Neuronal stem cell (in vitro differentiated cells): ENCODE results near the gene STARD8. TPM values are rescaled to one million over a fixed set of nuclear protein-coding genes. Genes with fewer than 3 reads are reported as not detected.

Experiments used
- DNase-seq: peaks from one replicate; pipeline ENCODE4 v3.0.0-alpha.2; 2013; ENCODE audit warnings: low spot score
- H2AFZ ChIP-seq: one replicate; pipeline ENCODE4 v1.6.1; 2013; ENCODE audit warnings: mild to moderate bottlenecking, low read length, inconsistent platforms
- H2AK5ac ChIP-seq: 2 replicates; pipeline ENCODE4 v1.6.1; 2013; ENCODE audit warnings: low read depth, mild to moderate bottlenecking, inconsistent platforms, low read length, moderate library complexity, mixed read lengths
- H2BK120ac ChIP-seq: 2 replicates; pipeline ENCODE4 v1.6.1; 2013; ENCODE audit warnings: low read depth, mild to moderate bottlenecking, inconsistent platforms, low read length, moderate library complexity, mixed read lengths
- H2BK12ac ChIP-seq: one replicate; pipeline ENCODE4 v1.6.1; 2013; ENCODE audit warnings: low read length, inconsistent platforms
- H2BK15ac ChIP-seq: 2 replicates; pipeline ENCODE4 v1.6.1; 2013; ENCODE audit warnings: mild to moderate bottlenecking, low read length, inconsistent platforms, mixed read lengths
- H2BK5ac ChIP-seq: one replicate; pipeline ENCODE4 v1.6.1; 2013; ENCODE audit warnings: inconsistent platforms, mild to moderate bottlenecking, low read length, moderate library complexity
- H3K14ac ChIP-seq: one replicate; pipeline ENCODE4 v1.6.1; 2013; ENCODE audit warnings: low read length, inconsistent platforms
- H3K18ac ChIP-seq: 2 replicates; pipeline ENCODE4 v1.6.1; 2013; ENCODE audit warnings: low read length, inconsistent platforms
- H3K23ac ChIP-seq: 2 replicates; pipeline ENCODE4 v1.6.1; 2013; ENCODE audit warnings: low read depth, mild to moderate bottlenecking, mixed read lengths, low read length, inconsistent platforms; ENCODE audit not compliant: poor library complexity
- H3K27ac ChIP-seq: replicated peaks from 3 replicates; pipeline ENCODE4 v1.5.1; 2013; ENCODE audit warnings: low read length, inconsistent platforms
- H3K27me3 ChIP-seq, 3 experiments: 2 replicates each; pipeline ENCODE4 v1.6.1; 2013; ENCODE audit warnings: low read length in 3 of 3, mild to moderate bottlenecking in 2 of 3, inconsistent platforms in 1 of 3, low read depth in 1 of 3, mixed read lengths in 1 of 3, moderate library complexity in 1 of 3; ENCODE audit not compliant: control insufficient read depth in 3 of 3, insufficient read depth in 3 of 3
- H3K36me3 ChIP-seq, 2 donors: replicated peaks in 1 of 2; 2 replicates each; pipeline ENCODE4 v1.6.1; 2013; ENCODE audit warnings: low read length in 2 of 2; ENCODE audit not compliant: control insufficient read depth in 2 of 2, insufficient read depth in 2 of 2
- H3K4ac ChIP-seq: 2 replicates; pipeline ENCODE4 v1.6.1; 2013; ENCODE audit warnings: inconsistent platforms, mild to moderate bottlenecking, low read length, moderate library complexity
- H3K4me1 ChIP-seq, 2 donors: 1 replicate in 1 of 2; 2 replicates in 1 of 2; pipeline ENCODE4 v1.6.1; 2013; ENCODE audit warnings: low read length in 2 of 2, low read depth in 1 of 2; ENCODE audit not compliant: control insufficient read depth in 2 of 2, insufficient read depth in 1 of 2
- H3K4me2 ChIP-seq: one replicate; pipeline ENCODE4 v1.6.1; 2013; ENCODE audit warnings: mild to moderate bottlenecking, low read length, inconsistent platforms; ENCODE audit not compliant: insufficient read depth, poor library complexity, severe bottlenecking
- H3K4me3 ChIP-seq, 2 donors: 2 replicates each; pipeline ENCODE4 v1.5.1; 2013; ENCODE audit warnings: low read length in 2 of 2, mild to moderate bottlenecking in 2 of 2, inconsistent platforms in 1 of 2, moderate library complexity in 1 of 2
- H3K79me1 ChIP-seq: one replicate; pipeline ENCODE4 v1.6.1; 2013; ENCODE audit warnings: low read depth, mild to moderate bottlenecking, inconsistent platforms, low read length, moderate library complexity
- H3K9ac ChIP-seq: one replicate; pipeline ENCODE4 v1.6.1; 2013; ENCODE audit warnings: mild to moderate bottlenecking, low read depth, low read length, inconsistent platforms; ENCODE audit not compliant: poor library complexity
- H3K9me3 ChIP-seq, 2 donors: replicated peaks in 1 of 2; 2 replicates each; pipeline versions ENCODE3 to v1.6.1; 2013; ENCODE audit warnings: low read length in 2 of 2, mild to moderate bottlenecking in 2 of 2, inconsistent platforms in 1 of 2, low read depth in 1 of 2, mixed read lengths in 1 of 2, moderate library complexity in 1 of 2; ENCODE audit not compliant: control insufficient read depth in 2 of 2, insufficient read depth in 1 of 2
- H4K8ac ChIP-seq: one replicate; pipeline ENCODE4 v1.6.1; 2013; ENCODE audit warnings: low read depth, mild to moderate bottlenecking, inconsistent platforms, low read length, moderate library complexity
- H4K91ac ChIP-seq: one replicate; pipeline ENCODE4 v1.6.1; 2013; ENCODE audit warnings: low read length, low read depth, mild to moderate bottlenecking, inconsistent platforms; ENCODE audit not compliant: poor library complexity
- WGBS, 2 donors: extraction: QIAGEN DNeasy Blood & Tissue Kit; methylation state at CpG; one replicate each; pipeline ENCODE4 v1.1.7; 2013; ENCODE audit warnings: missing lambda C conversion rate in 2 of 2, mixed read lengths in 1 of 2; ENCODE audit not compliant: insufficient read length in 2 of 2, insufficient replicate concordance in 1 of 2; ENCODE audit errors: extremely low coverage in 2 of 2; 5-methylcytosine and 5-hydroxymethylcytosine counted together
- small RNA-seq: library from polyadenylated mRNA; stranded (forward); fragments of <200 nt; extraction: miRNeasy Mini kit (QIAGEN cat#:217004); gene quantifications from one replicate; pipeline ENCODE3, GENCODE V24; 2013; ENCODE audit not compliant: insufficient read depth

The STARD8 gene

GRCh38 chrX:68763481-68763880 lies 116.0 kb downstream of the STARD8 start:
- H2AK5ac ChIP-seq: no peak overlapping the region
- no peak for DNase-seq
- no peak overlapping the region for H4K8ac ChIP-seq
- no peaks in the 10 kb centered on the region for H3K9me3 ChIP-seq
- H3K18ac ChIP-seq: no peak overlapping the region
- no peak overlapping the region for H2BK5ac ChIP-seq
- H2BK12ac ChIP-seq: no peak overlapping the region
- H3K4ac ChIP-seq: no peak overlapping the region
- no peak overlapping the region for H4K91ac ChIP-seq
- H2AFZ ChIP-seq: no peak overlapping the region
- no peaks in the 10 kb centered on the region for H3K36me3 ChIP-seq
- H3K4me1 ChIP-seq: no peaks in the 10 kb centered on the region
- H2BK15ac ChIP-seq: no peak overlapping the region
- no peak overlapping the region for H3K9ac ChIP-seq
- no CpG with 5 or more reads among the region's 4 CpGs for WGBS, 2 donors
- no peaks in the 10 kb centered on the region for H3K79me1 ChIP-seq
- no peak overlapping the region for H3K4me3 ChIP-seq
- H3K23ac ChIP-seq: no peak overlapping the region
- no peak overlapping the region for H3K27ac ChIP-seq
- H3K14ac ChIP-seq: no peak overlapping the region
- H3K4me2 ChIP-seq: no peak overlapping the region
- H2BK120ac ChIP-seq: no peak overlapping the region
- peaks cover 0 to 10% (median 0%) of the 10 kb centered on the region in 3 experiments for H3K27me3 ChIP-seq

Small RNAs within 50 kb of the gene (small RNA-seq; reads per million reads assigned to genes)
- gene COX6CP12: not detected
